ENCODE measurements around the gene TNS1.
"Not testable (repeated sequence)": the region's sequence is repeated elsewhere in the genome, so short reads cannot be mapped to it uniquely, and the experiment has no call there.

Gene TNS1

DNA sequence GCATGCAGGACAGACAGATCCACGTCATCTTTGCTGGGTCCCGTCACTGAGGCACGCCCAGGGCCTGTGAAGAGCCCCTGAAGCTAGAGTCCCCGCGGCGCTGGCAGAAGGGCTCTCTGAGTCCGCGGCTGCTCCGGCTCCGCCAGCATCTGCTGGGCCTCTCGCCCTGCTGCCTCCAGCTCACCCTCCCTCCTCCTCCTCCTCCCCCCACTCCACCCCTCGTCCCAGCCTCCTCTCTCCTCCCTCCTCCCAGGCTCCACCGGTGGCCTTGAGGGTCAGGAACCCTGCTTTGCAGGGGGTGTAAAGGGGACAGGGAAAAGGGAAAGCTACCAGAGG lies at the start of gene TNS1:
TNS1 (minus strand) TSS at position 151 of the 336 bp plus-strand sequence; CDS start at position 28, 123 bp downstream.
- CTCF ChIA-PET = no interaction called here
- POLR2A ChIA-PET = no interaction called here
- DNase-seq (ENCODE audit: extremely low spot score) = no peak
- no peak for TF ChIP-seq FOXM1 (IDR thresholded peaks at IDR 0.05; ENCODE audit: borderline replicate concordance)
- TF ChIP-seq TARDBP (IDR thresholded peaks at IDR 0.05) = no peak
- TF ChIP-seq ZNF384 (IDR thresholded peaks at IDR 0.05) = no peak

DNA sequence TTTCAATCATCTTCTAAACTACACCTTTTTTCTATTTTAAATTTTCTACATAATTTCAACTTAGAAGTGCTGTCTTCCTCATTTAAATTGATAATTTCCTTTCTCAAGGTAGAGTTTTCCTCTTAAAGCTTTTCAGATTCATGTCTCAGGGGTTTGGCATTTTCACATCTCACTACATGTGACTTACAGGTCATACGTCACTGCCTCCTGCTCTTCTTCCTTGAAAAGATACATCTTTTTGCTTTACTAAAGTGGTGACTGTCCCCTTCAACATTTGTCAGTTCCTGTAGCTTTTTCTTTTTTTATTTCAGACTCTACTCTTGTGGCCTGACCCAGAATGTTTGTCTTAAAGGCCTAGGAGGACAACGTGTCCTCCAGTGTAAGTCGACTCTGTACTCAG lies 49.1 kb upstream of the TNS1 start:
- ChIA-PET CTCF (no interaction called here), POLR2A (no interaction called here)
- no peak for DNase-seq (ENCODE audit: extremely low spot score)
- no peak for TF ChIP-seq BHLHE40 (IDR thresholded peaks at IDR 0.05; ENCODE audit: borderline replicate concordance)
- TF ChIP-seq FOXK2 (IDR thresholded peaks at IDR 0.05) = no peak
- no peak for TF ChIP-seq SUZ12 (IDR thresholded peaks at IDR 0.05)
- no peak for TF ChIP-seq HDGF (IDR thresholded peaks at IDR 0.05; ENCODE audit: borderline replicate concordance)
- TF ChIP-seq TARDBP (IDR thresholded peaks at IDR 0.05) = no peak
- TF ChIP-seq LEF1 (IDR thresholded peaks at IDR 0.05; ENCODE audit: borderline replicate concordance) = no peak
- no peak for TF ChIP-seq ZNF384 (IDR thresholded peaks at IDR 0.05)

DNA sequence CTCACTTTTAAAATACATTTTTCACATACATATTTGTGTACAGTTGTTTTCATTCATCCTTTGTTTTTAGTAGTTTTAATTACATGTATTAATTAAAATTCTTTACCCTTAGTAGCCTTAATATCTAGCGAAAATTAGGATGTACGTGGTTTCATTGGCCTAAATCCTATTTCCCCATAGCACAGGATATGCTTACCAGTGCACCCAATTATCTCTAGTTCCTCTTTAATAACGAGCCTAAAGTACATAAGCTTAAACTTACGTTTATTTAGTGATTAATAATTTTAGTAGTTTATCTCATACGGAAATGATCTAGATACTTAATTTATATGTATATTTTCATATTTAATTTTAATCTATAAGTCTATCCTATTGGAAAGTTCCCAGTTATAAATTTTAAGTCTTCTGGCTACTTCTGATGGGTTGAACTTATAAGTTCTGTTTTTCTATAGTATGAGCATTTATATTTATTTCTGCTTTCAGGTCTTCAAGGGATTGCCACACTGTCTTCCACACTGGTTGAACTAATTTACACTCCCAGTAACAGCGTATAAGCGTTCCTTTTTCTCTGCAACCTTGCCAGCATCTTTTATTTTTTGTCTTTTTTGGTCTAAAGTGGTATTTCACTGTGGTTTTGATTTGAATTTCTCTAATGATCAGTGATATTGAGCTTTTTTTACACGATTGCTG lies 44.9 kb upstream of the TNS1 start:
- DNase-seq (ENCODE audit: extremely low spot score) = no peak
- ChIA-PET CTCF (no interaction called here), POLR2A (no interaction called here)
- TF ChIP-seq BHLHE40 (IDR thresholded peaks at IDR 0.05; ENCODE audit: borderline replicate concordance) (no peak), HDGF (IDR thresholded peaks at IDR 0.05; ENCODE audit: borderline replicate concordance) (no peak), FOXA1 (IDR thresholded peaks at IDR 0.05) (no peak), TARDBP (IDR thresholded peaks at IDR 0.05) (no peak), CTBP1 (IDR thresholded peaks at IDR 0.05; ENCODE audit: borderline replicate concordance) (no peak)
- TF ChIP-seq, protein P1, sequence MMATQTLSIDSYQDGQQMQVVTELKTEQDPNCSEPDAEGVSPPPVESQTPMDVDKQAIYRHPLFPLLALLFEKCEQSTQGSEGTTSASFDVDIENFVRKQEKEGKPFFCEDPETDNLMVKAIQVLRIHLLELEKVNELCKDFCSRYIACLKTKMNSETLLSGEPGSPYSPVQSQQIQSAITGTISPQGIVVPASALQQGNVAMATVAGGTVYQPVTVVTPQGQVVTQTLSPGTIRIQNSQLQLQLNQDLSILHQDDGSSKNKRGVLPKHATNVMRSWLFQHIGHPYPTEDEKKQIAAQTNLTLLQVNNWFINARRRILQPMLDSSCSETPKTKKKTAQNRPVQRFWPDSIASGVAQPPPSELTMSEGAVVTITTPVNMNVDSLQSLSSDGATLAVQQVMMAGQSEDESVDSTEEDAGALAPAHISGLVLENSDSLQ (IDR thresholded peaks at IDR 0.05) = no peak

DNA sequence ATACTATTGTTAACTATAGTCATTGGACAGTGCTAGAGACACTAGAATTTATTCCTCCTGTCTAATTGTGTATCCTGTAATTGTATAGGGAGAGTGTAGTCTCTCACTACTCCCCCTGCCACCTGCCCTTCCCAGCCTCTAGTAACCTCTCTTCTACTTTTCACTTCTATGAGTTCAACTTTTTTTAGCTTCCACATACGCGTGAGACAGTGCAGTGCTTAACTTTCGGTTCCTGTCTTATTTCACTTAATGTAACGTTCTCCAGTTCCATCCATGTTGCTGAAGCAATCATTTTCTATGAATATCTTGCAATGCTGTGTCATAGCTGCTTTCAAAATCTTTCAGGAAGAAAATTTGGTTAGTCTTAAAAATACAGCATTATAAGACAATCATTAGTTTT lies 43.4 kb upstream of the TNS1 start:
- POLR2A ChIA-PET = no interaction called here
- TF ChIP-seq FOXK2 (IDR thresholded peaks at IDR 0.05) (no peak), BHLHE40 (IDR thresholded peaks at IDR 0.05; ENCODE audit: borderline replicate concordance) (no peak), TARDBP (IDR thresholded peaks at IDR 0.05) (no peak), ARNT (IDR thresholded peaks at IDR 0.05) (no peak), FOXM1 (IDR thresholded peaks at IDR 0.05; ENCODE audit: borderline replicate concordance) (no peak), CTBP1 (IDR thresholded peaks at IDR 0.05; ENCODE audit: borderline replicate concordance) (no peak), NFRKB (IDR thresholded peaks at IDR 0.05) (no peak), SUZ12 (IDR thresholded peaks at IDR 0.05) (no peak), L3MBTL2 (conservative IDR thresholded peaks at IDR 0.05) (no peak), SP1 (IDR thresholded peaks at IDR 0.05) (no peak), HDGF (IDR thresholded peaks at IDR 0.05; ENCODE audit: borderline replicate concordance) (no peak)
- CTCF ChIA-PET = interaction anchor here (0.7 kb wide), 1 partner anchor 261 kb away, joined by 3 read pairs; no protein-coding TSS in a partner anchor
- no peak for DNase-seq (ENCODE audit: extremely low spot score)

DNA sequence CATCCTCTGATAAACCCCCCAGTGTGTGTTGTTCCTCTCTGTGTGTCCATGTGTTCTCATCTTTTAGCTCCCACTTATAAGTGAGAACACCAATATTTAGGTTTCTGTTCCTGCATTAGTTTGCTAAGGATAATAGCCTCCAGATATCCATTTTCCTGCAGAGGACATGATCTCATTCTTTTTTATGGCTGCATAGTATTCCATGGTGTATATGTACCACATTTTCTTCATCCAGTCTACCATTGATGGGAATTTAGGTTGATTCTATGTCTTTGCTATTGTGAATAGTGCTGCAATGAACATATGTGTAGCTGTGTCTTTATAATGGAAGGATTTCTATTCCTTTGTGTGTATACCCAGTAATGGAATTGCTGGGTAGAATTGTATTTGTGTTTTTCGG lies 41.8 kb upstream of the TNS1 start:
- CTCF ChIA-PET; DNase-seq (ENCODE audit: extremely low spot score); POLR2A ChIA-PET: not testable (repeated sequence)

DNA sequence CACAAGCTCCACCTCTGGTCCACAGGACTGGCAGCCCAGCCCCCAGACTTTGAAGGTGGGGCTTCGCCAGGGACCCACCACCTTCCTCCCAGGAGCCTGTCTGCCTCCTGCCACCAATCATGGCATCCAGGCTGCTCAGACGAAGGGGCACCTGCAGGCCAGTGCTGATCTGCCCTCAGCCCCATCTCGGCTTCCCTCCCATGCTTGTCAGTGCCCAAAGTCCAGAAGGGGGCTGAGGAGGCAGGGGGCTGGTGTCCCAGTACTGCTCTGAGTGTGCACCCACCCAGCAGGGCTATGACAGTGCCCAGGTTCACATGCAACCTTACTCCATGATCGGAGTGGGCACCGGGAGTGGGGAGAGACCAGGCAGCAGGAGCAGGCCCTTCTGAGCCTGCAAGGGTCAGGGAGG lies 40.9 kb upstream of the TNS1 start:
- TF ChIP-seq SUZ12 (IDR thresholded peaks at IDR 0.05) (no peak), CTBP1 (IDR thresholded peaks at IDR 0.05; ENCODE audit: borderline replicate concordance) (no peak), ARNT (IDR thresholded peaks at IDR 0.05) (no peak), HDGF (IDR thresholded peaks at IDR 0.05; ENCODE audit: borderline replicate concordance) (no peak), FOXA1 (IDR thresholded peaks at IDR 0.05) (no peak), BHLHE40 (IDR thresholded peaks at IDR 0.05; ENCODE audit: borderline replicate concordance) (no peak), FOXK2 (IDR thresholded peaks at IDR 0.05) (no peak)
- DNase-seq (ENCODE audit: extremely low spot score) = no peak
- ChIA-PET POLR2A (no interaction called here), CTCF (interaction anchor here (1.0 kb wide), 1 partner anchor 49 kb away, joined by 3 read pairs; no protein-coding TSS in a partner anchor)

DNA sequence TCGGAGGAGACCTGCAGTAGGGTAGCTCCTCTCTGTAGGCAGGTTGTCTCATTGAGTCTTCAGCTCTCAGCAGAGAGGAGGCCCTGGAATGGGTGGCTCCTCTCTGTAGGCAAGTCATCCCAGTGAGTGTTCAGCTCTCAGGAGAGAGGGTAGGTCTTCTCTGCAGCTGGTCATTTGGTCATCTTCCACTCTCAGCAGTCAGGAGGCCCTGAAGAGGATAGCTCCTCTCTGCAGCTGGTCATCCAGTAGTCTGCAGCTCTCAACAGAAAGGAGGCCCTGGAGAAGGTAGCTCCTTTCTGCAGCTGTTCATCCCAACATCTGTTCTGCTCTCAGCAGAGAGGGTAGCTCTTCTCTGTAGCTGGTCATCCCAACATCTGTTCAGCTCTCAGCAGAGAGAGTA lies 40.3 kb upstream of the TNS1 start:
- ChIA-PET CTCF (interaction anchor here (1.0 kb wide), 1 partner anchor 49 kb away, joined by 3 read pairs; no protein-coding TSS in a partner anchor), POLR2A (no interaction called here)
- TF ChIP-seq ELF4 (IDR thresholded peaks at IDR 0.05) = no peak
- no peak for TF ChIP-seq FOXA1 (IDR thresholded peaks at IDR 0.05)
- TF ChIP-seq CTBP1 (IDR thresholded peaks at IDR 0.05; ENCODE audit: borderline replicate concordance) = no peak
- TF ChIP-seq L3MBTL2 (conservative IDR thresholded peaks at IDR 0.05) = no peak
- TF ChIP-seq HDGF (IDR thresholded peaks at IDR 0.05; ENCODE audit: borderline replicate concordance) = no peak
- TF ChIP-seq ZNF384 (IDR thresholded peaks at IDR 0.05) = no peak
- DNase-seq (ENCODE audit: extremely low spot score) = no peak

DNA sequence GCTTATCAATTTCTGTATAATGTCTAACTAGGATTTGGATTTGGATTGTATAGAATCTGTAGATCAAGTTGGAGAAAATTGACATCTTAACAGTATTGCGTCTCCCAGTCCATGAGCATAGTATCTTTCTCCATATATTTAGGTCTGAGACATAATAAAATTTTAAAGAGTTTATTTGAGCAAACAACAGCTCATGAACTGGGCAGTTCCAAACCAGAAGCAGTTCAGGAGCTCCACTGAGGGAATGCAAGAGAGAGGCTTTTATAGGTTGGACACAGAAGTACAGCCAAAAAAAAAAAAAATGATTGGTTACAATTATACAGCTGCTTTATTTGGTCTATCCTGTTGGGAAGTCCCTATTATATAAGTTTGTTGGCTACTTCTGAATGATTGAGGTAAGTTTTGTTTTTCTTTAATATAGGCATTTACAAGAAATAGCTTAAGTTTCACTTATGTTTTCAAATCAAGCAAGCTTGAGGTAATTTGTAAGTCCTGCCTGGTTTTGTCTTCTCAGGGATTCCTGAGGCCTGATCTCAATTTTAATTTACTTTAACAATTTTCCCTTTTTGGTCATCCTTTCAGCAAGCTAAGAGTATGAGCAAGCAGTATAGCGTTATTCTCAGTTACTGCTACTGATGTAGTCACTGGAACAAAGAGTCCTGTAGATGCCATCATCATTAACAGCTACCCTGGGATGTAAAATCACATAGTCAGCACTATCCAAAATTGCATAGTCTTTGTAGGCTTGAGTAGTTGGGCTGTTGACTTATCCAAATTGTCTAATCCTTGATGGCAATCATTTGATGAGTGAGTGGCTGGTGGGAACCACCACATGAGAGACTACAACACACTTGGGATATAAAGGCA lies 38.7 kb upstream of the TNS1 start:
- ChIA-PET POLR2A (no interaction called here), CTCF (interaction anchor here (0.6 to 1.1 kb wide), 2 partner anchors 9 to 47 kb away, joined by 3 to 5 read pairs; no protein-coding TSS in a partner anchor)
- no peak for DNase-seq (ENCODE audit: extremely low spot score)
- TF ChIP-seq HDGF (IDR thresholded peaks at IDR 0.05; ENCODE audit: borderline replicate concordance) (no peak), NFRKB (IDR thresholded peaks at IDR 0.05) (no peak), FOXM1 (IDR thresholded peaks at IDR 0.05; ENCODE audit: borderline replicate concordance) (no peak), CTBP1 (IDR thresholded peaks at IDR 0.05; ENCODE audit: borderline replicate concordance) (no peak), ELF4 (IDR thresholded peaks at IDR 0.05) (no peak), SP1 (IDR thresholded peaks at IDR 0.05) (no peak), LEF1 (IDR thresholded peaks at IDR 0.05; ENCODE audit: borderline replicate concordance) (no peak), FOXK2 (IDR thresholded peaks at IDR 0.05) (no peak), SUZ12 (IDR thresholded peaks at IDR 0.05) (no peak), ARNT (IDR thresholded peaks at IDR 0.05) (no peak), L3MBTL2 (conservative IDR thresholded peaks at IDR 0.05) (no peak), ZNF384 (IDR thresholded peaks at IDR 0.05) (no peak), BHLHE40 (IDR thresholded peaks at IDR 0.05; ENCODE audit: borderline replicate concordance) (no peak), TARDBP (IDR thresholded peaks at IDR 0.05) (no peak), FOXA1 (IDR thresholded peaks at IDR 0.05) (no peak)
- TF ChIP-seq, protein P1 (IDR thresholded peaks at IDR 0.05) = no peak

Measured in HEK293T (cell line).